GM18867 (cell line): ENCODE measurements around the gene AMN1.
A peak's percentile ranks its signal among the peaks of the same experiment; 100 is the strongest.
"Not testable (repeated sequence)": the region's sequence is repeated elsewhere in the genome, so short reads cannot be mapped to it uniquely, and the experiment has no call there.

Experiments used
- ATAC-seq: cut with Tn5 transposase; IDR thresholded peaks from one replicate; pipeline ENCODE4 v1.9.1; 2021; ENCODE audit warnings: mild to moderate bottlenecking, moderate library complexity; ENCODE audit not compliant: unreplicated experiment

Gene AMN1

GRCh38 chr12:31687101-31687527, 41.7 kb downstream of the AMN1 start:
- ATAC-seq = peak; percentile 72

GRCh38 chr12:31685801-31686200, 43.0 kb downstream of the AMN1 start:
- ATAC-seq = no peak

GRCh38 chr12:31682136-31682962, 46.5 kb downstream of the AMN1 start:
- ATAC-seq = peak; percentile 83

- no peak for ATAC-seq
Observed at GRCh38 chr12:31672521-31672920, 56.3 kb downstream of the AMN1 start.

GRCh38 chr12:31669582-31669981, 59.2 kb downstream of the AMN1 start:
- ATAC-seq = not testable (repeated sequence)

GRCh38 chr12:31669020-31669419, 59.8 kb downstream of the AMN1 start:
- no peak for ATAC-seq

- no peak for ATAC-seq
Observed at GRCh38 chr12:31664038-31664437, 64.8 kb downstream of the AMN1 start.

GRCh38 chr12:31663576-31663975, 65.2 kb downstream of the AMN1 start:
- ATAC-seq = no peak

GRCh38 chr12:31662176-31662849, 66.5 kb downstream of the AMN1 start:
- peak; percentile 27 for ATAC-seq

- peak; percentile 98 for ATAC-seq
Observed at GRCh38 chr12:31659087-31659942, 69.5 kb downstream of the AMN1 start, which contains the start of gene ETFBKMT. Gene ETFBKMT, plus strand, starts transcription at chr12:31659688. Its CDS starts 2,266 bp downstream, at chr12:31661954.

GRCh38 chr12:31658471-31659086, 70.2 kb downstream of the AMN1 start:
- ATAC-seq = peak; percentile 2

- ATAC-seq = no peak
Observed at GRCh38 chr12:31655792-31656191, 73.0 kb downstream of the AMN1 start.

- no peak for ATAC-seq
Observed at GRCh38 chr12:31655208-31655607, 73.6 kb downstream of the AMN1 start.

GRCh38 chr12:31651893-31652521, 76.8 kb downstream of the AMN1 start:
- ATAC-seq = no peak

GRCh38 chr12:31650918-31651317, 77.9 kb downstream of the AMN1 start:
- ATAC-seq = no peak

GRCh38 chr12:31647086-31647491, 81.7 kb downstream of the AMN1 start:
- ATAC-seq = no peak

- no peak for ATAC-seq
Observed at GRCh38 chr12:31645924-31646323, 82.9 kb downstream of the AMN1 start.

GRCh38 chr12:31644536-31644935, 84.3 kb downstream of the AMN1 start:
- no peak for ATAC-seq

GRCh38 chr12:31641509-31642090, 87.2 kb downstream of the AMN1 start:
- ATAC-seq = no peak

- ATAC-seq = no peak
Observed at GRCh38 chr12:31634620-31635019, 94.2 kb downstream of the AMN1 start.
